Amygdala (tissue), 56 donors: ENCODE data around the gene NAGLU.
"Not testable (repeated sequence)": the region's sequence is repeated elsewhere in the genome, so short reads cannot be mapped to it uniquely, and the experiment has no call there.

Source experiments
- DNase-seq, 56 donors: peaks; one replicate each; lab custom pipeline; 2025; lab: John Stamatoyannopoulos, UW

The NAGLU gene

DNA sequence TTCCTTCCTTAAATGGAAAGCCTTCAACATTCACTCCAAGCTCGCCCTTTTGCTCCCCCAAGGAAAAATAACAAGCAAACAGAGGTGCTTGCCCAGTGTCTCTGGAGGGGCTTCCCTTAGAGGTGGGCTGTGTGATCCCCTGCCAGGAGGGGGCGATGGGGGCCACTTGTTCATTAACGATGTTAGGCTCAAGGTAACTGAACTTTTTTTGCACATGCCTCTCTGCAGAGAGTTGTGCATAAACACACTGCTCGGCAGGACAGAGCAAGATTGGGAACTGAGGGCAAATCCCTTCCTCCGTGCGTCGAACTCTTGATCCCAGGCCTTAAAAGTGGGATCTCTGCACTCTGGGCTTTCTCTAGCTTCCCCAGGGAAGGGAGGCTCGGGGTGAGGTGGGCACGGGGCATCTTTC, 15.5 kb upstream of the NAGLU start:
- DNase-seq: no peak

DNA sequence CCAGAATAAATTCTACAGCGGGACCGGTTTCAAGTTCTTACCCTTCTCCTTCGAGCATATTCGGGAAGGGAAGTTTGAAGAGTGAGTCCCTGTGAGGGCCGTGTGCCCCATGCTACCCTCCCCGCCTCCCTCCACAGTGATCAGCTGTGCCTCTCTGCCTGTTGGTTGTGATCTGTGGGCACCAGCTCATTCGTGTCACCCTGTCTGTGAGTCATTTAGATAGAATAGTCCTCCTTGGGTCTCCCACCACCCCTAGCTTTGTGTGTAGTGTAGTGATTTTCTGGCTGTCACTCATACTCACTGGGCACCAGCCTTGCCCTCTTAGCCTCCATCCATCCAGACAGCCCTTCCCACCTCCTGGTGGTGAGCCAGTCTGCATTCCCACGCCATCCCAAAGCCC, 15.0 kb upstream of the NAGLU start:
- no peak for DNase-seq

DNA sequence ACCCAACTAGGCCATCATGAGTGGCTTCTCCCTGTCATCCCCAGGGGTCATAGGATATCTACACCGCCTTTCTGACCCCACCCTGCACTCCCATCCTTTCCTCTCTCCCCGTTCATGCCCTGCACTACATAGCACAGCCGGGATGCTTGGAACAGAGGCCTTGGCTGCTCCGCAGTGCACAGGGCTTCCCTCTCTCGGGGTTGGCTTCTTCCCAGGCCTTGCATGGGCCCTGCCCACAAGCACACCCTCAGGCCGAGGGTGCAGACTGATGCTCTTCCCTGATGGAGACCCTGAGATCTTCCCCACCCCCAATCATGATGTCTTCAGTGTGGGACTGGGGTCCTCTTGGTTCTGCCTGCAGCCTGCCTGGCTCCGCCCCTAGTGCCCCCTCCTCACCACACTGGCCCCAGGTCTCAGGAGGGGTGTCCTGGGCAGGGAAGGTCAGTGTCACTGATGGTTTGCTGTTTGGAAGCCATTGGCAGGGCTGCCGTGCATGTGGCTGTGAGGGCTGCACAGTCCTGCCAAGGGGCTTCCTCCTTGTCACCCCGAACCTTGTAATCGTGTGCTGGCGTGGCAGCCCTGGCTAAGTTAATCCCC, 14.3 kb upstream of the NAGLU start:
- peak in 1 of 56 donors; percentile 7 for DNase-seq

DNA sequence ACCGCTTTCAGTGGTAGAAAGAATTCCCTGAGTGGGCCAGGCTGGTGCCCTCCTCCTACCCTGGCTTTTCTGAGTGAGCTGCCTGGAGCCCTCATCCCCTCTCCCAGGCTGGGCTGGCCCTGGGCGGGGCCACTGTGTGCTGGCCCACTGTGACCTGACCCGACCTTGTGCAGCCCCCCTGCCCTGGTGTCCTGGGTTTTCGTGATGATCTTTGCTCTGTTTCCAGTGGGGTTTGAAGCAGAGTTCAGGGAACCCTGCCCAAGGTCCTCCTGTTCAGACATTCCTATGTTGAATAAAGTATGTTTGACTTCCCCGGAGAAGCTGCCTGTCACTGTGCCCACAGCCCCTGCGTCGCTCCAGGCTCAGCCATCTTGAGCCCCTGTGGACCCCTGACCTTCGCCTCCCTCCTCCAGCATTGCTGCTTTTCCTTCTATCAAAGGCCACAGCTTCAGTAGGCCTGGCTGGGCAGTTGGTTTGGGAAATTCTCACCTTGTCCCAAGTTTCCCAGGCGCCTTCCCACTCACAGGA, 13.7 kb upstream of the NAGLU start:
- DNase-seq: no peak

DNA sequence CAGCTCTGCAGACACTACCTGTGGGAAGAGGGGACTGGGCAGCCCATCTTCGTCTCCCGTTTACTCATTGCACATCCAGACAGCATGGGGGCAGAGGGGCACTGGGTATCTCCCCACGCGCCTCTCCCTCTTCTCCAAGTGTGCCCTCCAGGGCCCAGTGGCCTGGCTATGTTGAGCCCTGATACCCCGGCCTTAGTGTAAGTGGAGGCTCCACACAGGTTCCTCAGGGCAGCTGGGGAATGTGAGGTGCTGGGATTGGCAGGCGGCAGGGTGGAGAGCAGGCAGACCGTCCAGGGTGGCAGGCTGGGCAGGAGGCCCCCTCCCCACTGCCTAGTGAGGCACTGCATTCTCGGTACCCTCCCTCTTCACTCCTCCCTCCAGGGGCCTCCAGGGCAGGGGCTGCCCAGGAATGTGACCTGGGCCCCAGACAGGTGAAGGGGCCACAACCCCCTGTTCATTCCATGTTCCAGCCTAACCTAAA, 13.2 kb upstream of the NAGLU start:
- DNase-seq: no peak

DNA sequence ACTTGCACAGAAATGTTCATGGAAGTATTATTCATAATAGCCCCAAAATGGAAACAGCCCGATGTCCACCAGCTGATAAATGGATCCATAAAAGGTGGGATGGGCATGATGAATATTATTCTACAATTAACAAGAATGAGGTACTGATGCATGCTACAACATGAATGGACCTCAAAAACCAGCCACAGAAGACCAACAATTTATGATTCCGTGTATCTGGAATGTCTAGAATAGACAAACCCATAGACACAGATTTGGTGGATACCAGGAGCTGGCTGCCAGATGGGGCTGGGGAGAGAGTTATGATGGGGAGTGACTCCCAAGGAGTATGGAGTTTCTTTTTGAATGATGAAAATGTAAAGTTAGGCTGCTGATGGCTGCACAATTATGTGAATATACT, 10.8 kb upstream of the NAGLU start:
- no peak for DNase-seq

DNA sequence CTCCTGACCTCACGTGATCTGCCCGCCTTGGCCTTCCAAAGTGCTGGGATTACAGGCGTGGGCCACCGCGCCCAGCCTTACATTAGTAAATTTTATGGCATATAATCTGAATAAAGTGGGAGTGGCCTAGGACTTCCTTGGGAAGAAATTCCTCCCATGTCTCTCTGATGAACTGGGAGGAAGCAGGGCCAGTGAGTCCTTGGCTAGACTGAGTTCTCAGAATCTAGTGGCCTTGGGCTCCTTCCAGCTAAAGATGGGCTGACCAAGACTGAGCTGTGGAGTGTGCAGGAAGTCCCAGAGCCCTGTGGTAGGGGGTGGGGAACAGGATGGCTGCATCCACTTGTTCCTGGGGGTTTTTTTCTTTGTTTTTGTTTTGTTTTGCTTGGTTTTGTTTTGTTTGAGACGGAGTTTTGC, 10.0 kb upstream of the NAGLU start:
- DNase-seq: no peak

DNA sequence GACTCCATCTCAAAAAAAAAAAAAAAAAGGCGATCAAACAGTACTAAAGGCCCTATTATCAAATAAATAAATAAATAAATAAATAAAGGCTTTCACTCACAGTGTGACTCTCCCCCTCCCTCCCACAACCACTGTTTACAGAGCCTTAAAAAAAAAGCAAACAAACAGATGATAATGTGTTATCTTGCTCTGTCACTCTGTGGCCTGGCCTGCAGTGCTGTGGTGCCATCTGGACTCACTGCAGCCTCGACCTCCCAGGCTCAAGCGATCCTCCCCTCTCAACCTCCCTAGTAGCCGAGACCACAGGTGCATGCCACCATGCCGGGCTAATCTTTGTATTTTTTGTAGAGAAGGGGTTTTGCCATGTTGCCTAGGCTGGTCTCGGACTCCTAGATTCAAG, 8.1 kb upstream of the NAGLU start:
- peak in 1 of 56 donors; percentile 8 for DNase-seq

DNA sequence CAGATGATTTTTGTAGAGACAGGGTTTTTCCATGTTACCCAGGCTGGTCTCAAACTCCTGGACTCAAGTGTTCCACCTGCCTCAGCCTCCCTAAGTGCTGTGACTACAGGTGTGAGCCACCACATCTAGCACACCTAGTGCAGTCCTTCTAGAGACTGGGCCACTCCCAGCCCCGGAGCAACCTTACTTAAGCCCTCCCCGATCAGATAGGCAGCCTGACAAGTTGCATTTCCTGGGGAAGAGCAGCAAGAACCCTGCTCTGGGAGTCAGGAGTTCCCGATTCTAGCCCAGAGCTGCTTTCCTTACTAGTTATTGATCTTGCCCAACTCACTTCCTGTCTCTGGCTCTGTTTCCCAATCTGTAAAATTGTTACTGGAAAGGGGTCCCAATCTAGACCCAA, 7.0 kb upstream of the NAGLU start:
- no peak for DNase-seq

DNA sequence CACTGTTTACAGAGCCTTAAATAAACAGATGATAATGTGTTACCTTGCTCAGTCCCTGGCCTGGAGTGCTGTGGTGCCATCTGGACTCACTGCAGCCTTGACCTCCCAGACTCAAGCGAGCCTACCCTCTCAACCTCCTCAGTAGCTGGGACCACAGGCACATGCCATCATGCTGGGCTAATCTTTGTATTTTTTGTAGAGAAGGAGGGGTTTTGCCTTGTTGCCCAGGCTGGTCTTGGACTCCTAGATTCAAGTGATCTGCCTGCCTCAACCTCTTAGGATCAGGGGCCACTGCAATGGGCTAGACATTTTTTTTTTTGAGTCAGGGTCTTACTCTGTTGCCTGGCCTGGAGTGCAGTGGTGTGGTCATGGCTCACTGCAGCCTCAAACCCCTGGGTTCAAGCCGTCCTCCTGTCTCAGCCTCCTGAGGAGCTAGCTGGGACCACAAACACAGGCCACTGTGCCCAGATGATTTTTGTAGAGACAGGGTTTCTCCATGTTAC, 5.0 kb upstream of the NAGLU start:
- DNase-seq: no peak

DNA sequence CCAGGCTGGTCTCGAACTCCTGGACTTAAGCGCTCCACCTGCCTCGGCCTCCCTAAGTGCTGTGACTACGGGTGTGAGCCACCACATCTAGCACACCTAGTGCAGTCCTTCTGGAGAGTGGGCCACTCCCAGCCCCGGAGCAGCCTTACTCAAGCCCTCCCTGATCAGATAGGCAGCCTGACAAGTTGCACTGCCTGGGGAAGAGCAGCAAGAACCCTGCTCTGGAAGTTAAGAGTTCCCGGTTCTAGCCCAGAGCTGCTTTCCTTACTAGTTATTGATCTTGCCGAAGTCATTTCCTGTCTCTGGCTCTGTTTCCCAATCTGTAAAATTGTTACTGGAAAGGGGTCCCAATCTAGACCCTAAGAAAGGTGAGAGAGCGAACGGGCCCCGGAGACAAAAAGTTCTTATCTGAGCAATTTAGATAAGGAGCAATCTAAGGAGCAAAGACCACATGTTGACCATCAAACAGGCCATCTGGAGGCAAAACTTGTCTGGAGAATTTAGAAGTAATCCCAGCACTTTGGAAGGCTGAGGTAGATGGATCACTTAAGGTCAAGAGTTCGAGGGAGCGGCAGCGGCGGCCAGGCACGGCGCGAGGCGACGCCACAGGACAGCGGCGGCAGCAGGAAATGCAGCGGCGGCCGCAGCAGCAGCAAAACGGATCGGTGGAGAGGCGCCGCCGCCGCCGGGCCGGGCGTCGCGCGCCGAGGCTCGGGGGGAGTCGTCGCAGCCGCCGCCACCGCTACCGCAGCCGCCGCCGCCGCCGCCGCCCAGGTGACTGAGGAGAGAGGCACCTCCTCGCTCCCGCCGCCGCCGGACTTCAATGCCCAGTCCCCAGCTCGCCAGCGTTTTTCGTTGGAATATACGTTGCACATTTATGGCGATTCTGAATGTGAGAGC, 4.3 kb upstream of the NAGLU start:
- peak in 35 of 56 donors; percentile 14 to 71 (median 38) for DNase-seq

DNA sequence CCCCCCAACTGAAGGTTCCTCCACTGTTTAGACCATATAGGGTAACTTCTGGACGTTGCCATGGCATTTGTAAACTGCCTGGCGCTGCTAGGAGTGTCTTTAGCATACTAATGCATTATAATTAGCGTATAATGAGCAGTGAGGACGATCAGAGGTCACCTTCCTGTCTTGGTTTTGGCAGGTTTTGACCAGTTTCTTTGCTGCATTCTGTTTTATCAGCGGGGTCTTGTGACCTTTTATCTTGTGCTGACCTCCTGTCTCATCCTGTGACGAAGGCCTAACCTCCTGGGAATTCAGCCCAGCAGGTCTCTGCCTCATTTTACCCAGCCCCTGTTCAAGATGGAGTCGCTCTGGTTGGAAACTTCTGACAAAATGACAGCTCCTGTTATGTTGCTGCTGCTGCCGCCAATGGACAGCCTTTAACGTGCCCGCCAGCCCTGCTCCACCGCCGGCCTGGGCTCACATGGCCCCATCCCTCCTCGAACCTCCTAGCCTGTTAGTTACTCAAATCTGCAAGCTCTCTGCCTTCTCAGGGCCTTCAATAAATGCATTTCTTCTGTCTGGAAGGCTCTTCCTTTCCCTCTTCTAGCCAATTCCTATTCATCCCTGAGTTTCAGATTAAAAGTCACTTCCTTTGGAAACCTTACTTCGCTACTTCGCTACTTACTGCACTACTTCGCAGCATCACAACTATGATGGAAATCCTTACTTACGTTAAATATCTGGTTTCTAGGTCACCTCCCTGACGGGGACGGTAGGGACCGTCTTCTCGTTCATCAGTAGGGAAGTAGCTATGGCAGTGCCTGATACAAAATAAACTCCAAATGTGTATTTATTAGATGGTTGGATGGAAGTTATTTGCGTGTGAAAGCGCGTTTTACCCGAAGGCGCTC, 640 bp upstream of the NAGLU start:
- DNase-seq: peak in 3 of 56 donors; percentile 14 to 40 (median 19)

DNA sequence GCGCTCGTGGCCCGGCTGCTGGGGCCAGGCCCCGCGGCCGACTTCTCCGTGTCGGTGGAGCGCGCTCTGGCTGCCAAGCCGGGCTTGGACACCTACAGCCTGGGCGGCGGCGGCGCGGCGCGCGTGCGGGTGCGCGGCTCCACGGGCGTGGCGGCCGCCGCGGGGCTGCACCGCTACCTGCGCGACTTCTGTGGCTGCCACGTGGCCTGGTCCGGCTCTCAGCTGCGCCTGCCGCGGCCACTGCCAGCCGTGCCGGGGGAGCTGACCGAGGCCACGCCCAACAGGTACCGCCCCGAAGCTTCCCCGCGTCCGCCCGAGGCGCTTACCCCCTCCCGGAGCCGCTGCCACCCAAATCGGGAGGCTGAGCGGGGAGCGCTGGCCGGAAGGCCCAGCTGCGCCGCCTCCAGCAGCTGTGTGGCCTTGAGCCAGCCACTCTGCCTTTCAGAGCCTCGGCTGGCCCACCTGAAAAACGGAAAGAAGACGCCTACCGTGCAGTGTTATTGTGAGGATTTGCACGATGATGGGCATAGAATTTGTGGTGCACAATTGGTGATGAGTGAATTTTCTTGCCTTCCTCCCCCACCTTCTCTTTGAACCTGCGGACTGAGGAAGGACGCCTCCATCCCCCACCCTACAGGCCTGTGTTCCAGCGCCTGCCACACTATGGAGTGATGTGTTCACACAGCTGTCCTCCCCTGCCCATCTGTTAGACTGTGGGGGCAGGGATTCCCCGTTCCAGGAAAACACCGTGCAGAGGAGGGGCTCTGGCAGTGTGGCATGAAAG, 523 bp downstream of the NAGLU start:
- DNase-seq: peak in 45 of 56 donors; percentile 21 to 82 (median 70)

DNA sequence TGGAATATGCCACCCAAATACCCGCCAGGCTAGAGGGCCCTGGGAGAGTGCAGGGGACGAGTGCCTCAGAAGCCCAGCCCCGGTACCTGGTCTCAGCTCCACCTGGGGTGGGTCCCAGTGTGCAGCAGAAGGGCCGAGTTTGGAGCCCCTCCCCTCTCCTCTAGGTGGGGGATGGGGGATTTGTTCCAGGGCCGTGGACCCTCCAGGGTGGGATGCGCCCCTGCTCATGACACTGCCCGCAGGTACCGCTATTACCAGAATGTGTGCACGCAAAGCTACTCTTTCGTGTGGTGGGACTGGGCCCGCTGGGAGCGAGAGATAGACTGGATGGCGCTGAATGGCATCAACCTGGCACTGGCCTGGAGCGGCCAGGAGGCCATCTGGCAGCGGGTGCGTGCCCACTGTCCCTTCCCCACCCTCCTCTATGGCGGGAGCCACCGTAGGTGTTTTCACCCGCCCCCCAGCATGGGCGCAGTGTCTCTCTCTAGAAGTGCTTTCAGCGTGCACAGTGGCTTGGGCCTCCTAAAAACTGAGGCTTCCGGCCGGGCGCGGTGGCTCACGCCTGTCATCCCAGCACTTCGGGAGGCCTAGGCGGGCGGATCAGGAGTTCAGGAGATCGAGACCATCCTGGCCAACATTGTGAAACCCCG, 1.2 kb downstream of the NAGLU start:
- peak in 1 of 56 donors; percentile 53 for DNase-seq

DNA sequence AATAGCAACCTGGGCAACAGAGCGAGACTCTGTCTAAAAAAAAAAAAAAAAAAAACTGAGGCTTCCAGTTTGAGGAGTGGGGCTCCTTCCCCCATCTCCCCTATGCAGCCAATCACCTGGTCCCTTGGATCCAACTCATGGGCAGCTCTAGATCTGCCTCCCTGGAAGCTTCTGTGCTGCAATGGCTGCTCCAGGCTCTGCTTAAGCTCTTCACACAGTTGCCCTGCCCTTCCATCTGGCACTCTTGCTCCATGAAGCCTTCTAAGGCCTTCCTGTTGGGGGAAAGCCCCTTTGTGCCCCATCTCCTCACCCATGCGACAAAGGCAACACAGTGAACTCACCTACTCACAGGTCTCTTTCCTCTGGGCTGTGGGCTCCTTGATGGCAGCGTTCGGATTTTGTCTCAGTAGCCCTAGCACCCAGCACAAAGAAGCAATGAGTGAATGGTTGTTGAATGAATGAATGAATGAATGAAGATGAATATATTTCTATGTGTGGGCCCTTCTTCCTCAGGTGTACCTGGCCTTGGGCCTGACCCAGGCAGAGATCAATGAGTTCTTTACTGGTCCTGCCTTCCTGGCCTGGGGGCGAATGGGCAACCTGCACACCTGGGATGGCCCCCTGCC, 1.9 kb downstream of the NAGLU start:
- DNase-seq: no peak

DNA sequence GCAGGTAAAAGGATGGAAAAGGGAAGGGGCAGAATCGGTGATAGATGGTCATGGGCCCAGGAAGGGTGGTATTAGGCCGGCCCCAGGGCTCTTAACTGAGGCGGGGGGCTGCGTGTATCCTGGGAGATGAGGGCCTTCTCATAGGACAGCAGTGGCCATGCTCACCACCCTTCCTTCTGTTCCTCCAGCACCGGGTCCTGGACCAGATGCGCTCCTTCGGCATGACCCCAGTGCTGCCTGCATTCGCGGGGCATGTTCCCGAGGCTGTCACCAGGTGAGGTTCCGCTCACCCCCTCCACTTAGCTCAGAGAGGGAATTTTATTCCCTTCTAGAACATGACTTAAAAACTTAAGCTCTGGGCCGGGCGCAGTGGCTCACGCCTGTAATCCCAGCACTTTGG, 2.4 kb downstream of the NAGLU start:
- no peak for DNase-seq

DNA sequence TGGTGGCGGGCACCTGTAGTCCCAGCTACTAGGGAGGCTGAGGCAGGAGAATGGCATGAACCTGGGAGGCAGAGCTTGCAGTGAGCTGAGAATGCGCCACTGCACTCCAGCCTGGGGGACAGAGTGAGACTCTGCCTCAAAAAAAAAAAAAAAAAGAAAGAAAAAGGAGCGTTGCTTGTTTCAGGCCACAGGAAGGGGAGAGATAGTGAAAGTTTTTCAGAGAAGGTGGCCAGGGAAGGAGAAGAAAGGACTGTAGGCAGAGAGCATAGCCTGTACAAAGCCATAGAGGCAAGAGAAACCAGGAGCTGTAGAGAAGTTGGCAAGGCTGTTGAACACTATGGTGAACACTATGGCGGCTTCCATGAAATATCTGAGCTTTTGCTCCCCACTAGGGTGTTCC, 4.5 kb downstream of the NAGLU start:
- DNase-seq: not testable (repeated sequence)

DNA sequence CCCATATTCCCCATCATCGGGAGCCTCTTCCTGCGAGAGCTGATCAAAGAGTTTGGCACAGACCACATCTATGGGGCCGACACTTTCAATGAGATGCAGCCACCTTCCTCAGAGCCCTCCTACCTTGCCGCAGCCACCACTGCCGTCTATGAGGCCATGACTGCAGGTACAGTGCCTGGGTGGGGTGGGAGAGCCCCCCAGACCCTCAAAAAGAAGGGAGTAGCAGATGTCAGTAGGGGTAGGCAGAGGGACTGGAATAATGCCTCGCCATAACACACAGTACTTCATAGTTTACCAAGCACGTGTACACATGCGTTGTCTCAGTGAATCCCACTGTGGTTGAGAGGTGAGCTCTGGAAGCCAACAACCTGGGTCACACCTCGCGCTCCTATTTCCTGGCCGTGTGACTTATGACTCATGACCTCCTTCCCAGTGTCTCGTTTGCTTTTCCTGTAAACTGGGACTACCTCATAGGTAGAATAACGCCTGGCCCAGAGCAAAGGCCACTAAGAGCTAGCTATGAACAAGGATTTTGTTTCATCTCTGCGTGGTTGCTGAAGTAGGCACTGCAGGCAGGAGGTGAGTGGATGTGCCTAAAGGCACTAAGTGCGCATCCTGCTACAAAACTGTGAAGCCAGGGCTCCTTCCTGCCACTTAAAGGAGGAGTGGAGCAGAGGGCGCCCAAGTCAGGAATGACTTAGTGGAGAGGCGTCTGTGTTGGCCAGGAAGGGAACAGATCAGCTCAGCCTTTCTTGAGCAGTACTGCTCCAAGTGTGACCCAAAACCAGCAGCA, 5.2 kb downstream of the NAGLU start:
- DNase-seq: no peak
